Transverse colon (tissue), 4 donors: ENCODE results near the gene TEC.

Experiments used
- EP300 ChIP-seq: sonication (generic); formaldehyde crosslinking; IDR thresholded peaks from one replicate; pipeline ENCODE4 v1.6.1; 2017; ENCODE audit warnings: antibody characterized with exemption, low read depth
- POLR2AphosphoS5 ChIP-seq, 3 donors: sonication (generic); formaldehyde crosslinking; IDR thresholded peaks; one replicate each; pipeline ENCODE4 v1.6.1; 2016; ENCODE audit warnings: antibody characterized with exemption in 3 of 3
- TF ChIP-seq, protein P1 (sequence below), 5 experiments: fragments of 200-600 bp in 3 of 5; fragments of 450-650 bp in 2 of 5; sonication (generic) in 3 of 5; IDR thresholded peaks; 1 replicate in 2 of 5; 2 replicates in 3 of 5; pipeline ENCODE4 v1.5.1; 2016 to 2017; ENCODE audit warnings: antibody characterized with exemption in 5 of 5, inconsistent platforms in 3 of 5, mild to moderate bottlenecking in 2 of 5, moderate library complexity in 1 of 5

DNA sequence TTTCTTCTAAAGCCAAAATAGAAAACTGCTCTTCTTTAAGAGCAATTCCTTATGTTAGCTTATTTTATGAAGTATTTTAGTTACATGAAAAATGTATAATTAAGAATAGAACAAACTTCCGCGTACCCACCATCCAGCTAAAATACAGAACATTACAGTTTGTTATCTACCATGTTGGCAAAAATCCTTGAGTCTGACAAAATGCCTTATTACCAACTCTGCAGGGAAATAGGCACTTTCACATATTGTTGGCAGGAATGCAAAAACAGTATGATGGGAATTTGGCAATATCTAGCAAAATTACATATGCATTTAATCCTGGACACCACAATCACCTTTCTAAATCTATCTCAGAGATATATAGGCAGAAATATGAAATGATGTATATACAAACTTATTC is 39.3 kb upstream of the TEC start:
- TF ChIP-seq, protein P1, sequence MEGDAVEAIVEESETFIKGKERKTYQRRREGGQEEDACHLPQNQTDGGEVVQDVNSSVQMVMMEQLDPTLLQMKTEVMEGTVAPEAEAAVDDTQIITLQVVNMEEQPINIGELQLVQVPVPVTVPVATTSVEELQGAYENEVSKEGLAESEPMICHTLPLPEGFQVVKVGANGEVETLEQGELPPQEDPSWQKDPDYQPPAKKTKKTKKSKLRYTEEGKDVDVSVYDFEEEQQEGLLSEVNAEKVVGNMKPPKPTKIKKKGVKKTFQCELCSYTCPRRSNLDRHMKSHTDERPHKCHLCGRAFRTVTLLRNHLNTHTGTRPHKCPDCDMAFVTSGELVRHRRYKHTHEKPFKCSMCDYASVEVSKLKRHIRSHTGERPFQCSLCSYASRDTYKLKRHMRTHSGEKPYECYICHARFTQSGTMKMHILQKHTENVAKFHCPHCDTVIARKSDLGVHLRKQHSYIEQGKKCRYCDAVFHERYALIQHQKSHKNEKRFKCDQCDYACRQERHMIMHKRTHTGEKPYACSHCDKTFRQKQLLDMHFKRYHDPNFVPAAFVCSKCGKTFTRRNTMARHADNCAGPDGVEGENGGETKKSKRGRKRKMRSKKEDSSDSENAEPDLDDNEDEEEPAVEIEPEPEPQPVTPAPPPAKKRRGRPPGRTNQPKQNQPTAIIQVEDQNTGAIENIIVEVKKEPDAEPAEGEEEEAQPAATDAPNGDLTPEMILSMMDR (IDR thresholded peaks at IDR 0.05) = no peak
- TF ChIP-seq POLR2AphosphoS5 (IDR thresholded peaks at IDR 0.05) (no peak), EP300 (no peak)
